ENCODE results near the gene PALLD.

PALLD gene

GRCh38 chr4:168693750-168694490, 197.1 kb downstream of the PALLD start (continued):
- TF ChIP-seq ZBTB26 (tag by site-specific recombination; optimal IDR thresholded peaks at IDR 0.05) (no peak), KLF1 (tag by site-specific recombination; IDR thresholded peaks at IDR 0.05) (no peak), PRDM1 (tag by site-specific recombination; IDR thresholded peaks at IDR 0.05) (peak; percentile 65)

GRCh38 chr4:168694667-168695066, 197.8 kb downstream of the PALLD start:
- Histone ChIP-seq H3K4me1 (ENCODE audit: control insufficient read depth, insufficient read depth, low read length) (peaks cover 15% of the 10 kb centered on the region; the same call in 1 of the 2 replicates), H3K9me3 (ENCODE audit: control insufficient read depth, insufficient read depth, low read depth, low read length) (no peaks in the 10 kb centered on the region), H3K36me3 (ENCODE audit: control insufficient read depth in 2 of 2, insufficient read depth in 1 of 2, low read length in 2 of 2) (no peaks in the 10 kb centered on the region), H3K4me3 (ENCODE audit: low read depth, low read length) (no peak overlapping the region), H3K27ac (ENCODE audit: extremely low read depth, low read depth, low read length) (no peak overlapping the region; the same call in 1 of the 2 replicates)
- POLR2A ChIA-PET = interaction anchor here (0.6 kb wide), 1 partner anchor 62 kb away, joined by 3 read pairs; no protein-coding TSS in a partner anchor
- CTCF ChIA-PET = no interaction called here
- TF ChIP-seq ZNF600 (tag by site-specific recombination; IDR thresholded peaks at IDR 0.05) (no peak), ZNF416 (tag by site-specific recombination; IDR thresholded peaks at IDR 0.05) (no peak), ZNF350 (tag by site-specific recombination; IDR thresholded peaks at IDR 0.05) (no peak), ZNF311 (tag by site-specific recombination; IDR thresholded peaks at IDR 0.05; ENCODE audit: borderline replicate concordance) (no peak), ZBTB17 (tag by site-specific recombination; IDR thresholded peaks at IDR 0.05) (no peak), BCL11A (tag by site-specific recombination; IDR thresholded peaks at IDR 0.05; ENCODE audit: low read depth) (no peak), ZNF239 (tag by site-specific recombination; IDR thresholded peaks at IDR 0.05) (no peak), OVOL3 (tag by site-specific recombination; IDR thresholded peaks at IDR 0.05) (no peak), ZNF555 (tag by site-specific recombination; conservative IDR thresholded peaks at IDR 0.05) (no peak), ZNF112 (tag by site-specific recombination; IDR thresholded peaks at IDR 0.05) (no peak), GLIS1 (tag by site-specific recombination; IDR thresholded peaks at IDR 0.05) (no peak), ZNF302 (tag by site-specific recombination; IDR thresholded peaks at IDR 0.05; ENCODE audit: low read depth) (no peak), SCRT2 (tag by site-specific recombination; IDR thresholded peaks at IDR 0.05) (no peak), SP7 (tag by site-specific recombination; IDR thresholded peaks at IDR 0.05) (no peak)

- Histone ChIP-seq H3K9me3 (ENCODE audit: control insufficient read depth, insufficient read depth, low read depth, low read length) (no peaks in the 10 kb centered on the region), H3K27ac (ENCODE audit: extremely low read depth, low read depth, low read length) (no peak overlapping the region), H3K36me3 (ENCODE audit: control insufficient read depth in 2 of 2, insufficient read depth in 1 of 2, low read length in 2 of 2) (no peaks in the 10 kb centered on the region), H3K4me3 (ENCODE audit: low read depth, low read length) (no peak overlapping the region), H3K4me1 (ENCODE audit: control insufficient read depth, insufficient read depth, low read length) (peaks cover 15% of the 10 kb centered on the region; the same call in 1 of the 2 replicates)
- POLR2A ChIA-PET = interaction anchor here (0.6 kb wide), 1 partner anchor 63 kb away, joined by 3 read pairs; no protein-coding TSS in a partner anchor
- CTCF ChIA-PET = interaction anchor here (0.6 kb wide), 1 partner anchor 871 kb away, joined by 3 read pairs; no protein-coding TSS in a partner anchor
- TF ChIP-seq ZNF449 (tag by site-specific recombination; IDR thresholded peaks at IDR 0.05) = no peak
- no peak for TF ChIP-seq PRDM1 (tag by site-specific recombination; IDR thresholded peaks at IDR 0.05)
- no peak for TF ChIP-seq ZNF146 (tag by site-specific recombination; IDR thresholded peaks at IDR 0.05)
- TF ChIP-seq PRDM6 (tag by site-specific recombination; IDR thresholded peaks at IDR 0.05) = peak; percentile 85
- no peak for TF ChIP-seq ZNF221 (tag by site-specific recombination; IDR thresholded peaks at IDR 0.05; ENCODE audit: borderline replicate concordance)
- TF ChIP-seq GLI4 (tag by site-specific recombination; IDR thresholded peaks at IDR 0.05) = no peak
- TF ChIP-seq SP3 (tag by site-specific recombination; IDR thresholded peaks at IDR 0.05) = no peak
- no peak for TF ChIP-seq ZNF544 (tag by site-specific recombination; IDR thresholded peaks at IDR 0.05)
- TF ChIP-seq BCL6B (tag by site-specific recombination; IDR thresholded peaks at IDR 0.05) = no peak
- TF ChIP-seq ZNF521 (tag by site-specific recombination; IDR thresholded peaks at IDR 0.05) = no peak
- no peak for TF ChIP-seq ZNF514 (tag by site-specific recombination; IDR thresholded peaks at IDR 0.05)
- TF ChIP-seq ZFHX2 (tag by site-specific recombination; conservative IDR thresholded peaks at IDR 0.05) = no peak
- TF ChIP-seq ZNF560 (tag by site-specific recombination; IDR thresholded peaks at IDR 0.05; ENCODE audit: borderline replicate concordance) = no peak
These were observed 198.4 kb downstream of the PALLD start for GRCh38 chr4:168695288-168695687.

All from HEK293 (cell line).